SK-N-MC (cell line): Measurements from ENCODE around the gene CROCC.
"Not testable (repeated sequence)": the region's sequence is repeated elsewhere in the genome, so short reads cannot be mapped to it uniquely, and the experiment has no call there.

ENCODE experiments used
- EZH2 ChIP-seq: fragments of 200-600 bp; sonication (generic); IDR thresholded peaks from one replicate; pipeline ENCODE4 v1.6.1; 2017; ENCODE audit warnings: antibody characterized with exemption
- FOXP2 ChIP-seq: optimal IDR thresholded peaks from 2 replicates; pipeline ENCODE3; 2011; ENCODE audit warnings: mild to moderate bottlenecking, moderate library complexity; ENCODE audit not compliant: insufficient read depth; ENCODE audit errors: extremely low read length, control extremely low read depth
- POLR2AphosphoS5 ChIP-seq: IDR thresholded peaks from 2 replicates; pipeline ENCODE4 v1.6.1; 2012; ENCODE audit warnings: mild to moderate bottlenecking, low read depth, low read length, borderline replicate concordance

DNA sequence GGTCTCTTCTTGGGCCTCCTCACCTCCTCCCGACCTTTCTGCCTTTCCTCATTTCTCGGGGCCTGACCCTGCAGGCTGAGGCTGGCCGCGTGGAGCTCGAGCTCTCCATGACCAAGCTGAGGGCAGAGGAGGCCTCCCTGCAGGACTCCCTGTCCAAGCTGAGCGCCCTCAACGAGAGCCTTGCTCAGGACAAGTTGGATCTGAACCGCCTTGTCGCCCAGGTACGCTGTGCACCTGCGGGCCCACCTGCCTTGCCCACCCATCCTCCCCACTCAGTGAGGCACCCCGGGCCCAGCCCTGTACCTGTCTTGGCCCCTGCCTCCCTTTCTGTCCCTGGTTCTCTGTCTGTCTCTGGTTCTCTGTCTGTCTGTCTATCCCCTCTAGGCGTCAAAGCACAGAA, 24.5 kb downstream of the CROCC start:
- TF ChIP-seq EZH2, POLR2AphosphoS5, FOXP2: not testable (repeated sequence)
